Muscle of leg (tissue), 11 donors: ENCODE measurements around the gene SLC35A2. TPM values are rescaled to one million over a fixed set of nuclear protein-coding genes. Genes with fewer than 3 reads are reported as not detected.

Experiments
- DNase-seq: peaks from one replicate; pipeline ENCODE4 v3.0.0; 2013
- H3K27ac ChIP-seq: one replicate; pipeline ENCODE4 v1.5.1; 2013; ENCODE audit warnings: mild to moderate bottlenecking, low read length, control low read depth
- H3K27me3 ChIP-seq: one replicate; pipeline ENCODE4 v1.6.1; 2013; ENCODE audit warnings: low read length; ENCODE audit not compliant: control insufficient read depth, insufficient read depth
- H3K36me3 ChIP-seq: one replicate; pipeline ENCODE4 v1.6.1; 2013; ENCODE audit warnings: low read length; ENCODE audit not compliant: control insufficient read depth, insufficient read depth
- H3K4me1 ChIP-seq: one replicate; pipeline ENCODE4 v1.6.1; 2013; ENCODE audit warnings: low read length; ENCODE audit not compliant: control insufficient read depth, insufficient read depth
- H3K4me3 ChIP-seq: one replicate; pipeline ENCODE4 v1.5.1; 2013; ENCODE audit warnings: low read length, control low read depth
- H3K9me3 ChIP-seq: replicated peaks from 2 replicates; pipeline ENCODE4 v1.6.1; 2013; ENCODE audit warnings: low read depth, low read length; ENCODE audit not compliant: control insufficient read depth
- WGBS: methylation state at CpG from one replicate; pipeline ENCODE4 v1.1.5; 2013; ENCODE audit warnings: missing lambda C conversion rate; ENCODE audit not compliant: insufficient coverage; 5-methylcytosine and 5-hydroxymethylcytosine counted together
- polyA plus RNA-seq, 8 donors: library from polyadenylated mRNA; unstranded; fragments of 120-200 nt; gene quantifications; one replicate each; pipeline versions ENCODE4 v1.2.1 to v1.2.3, GENCODE V29; 2013; ENCODE audit warnings: inconsistent platforms in 1 of 8, low replicate concordance in 1 of 8; ENCODE audit not compliant: insufficient read length in 8 of 8, insufficient read depth in 1 of 8
- total RNA-seq: library from RNA; stranded (reverse); fragments of 120-200 nt; gene quantifications from one replicate; pipeline ENCODE4 v1.2.4, GENCODE V29; 2013

SLC35A2 gene
- total and polyA plus RNA-seq, 9 donors, result 7.7 to 22.1 (median 16.4) TPM

DNA sequence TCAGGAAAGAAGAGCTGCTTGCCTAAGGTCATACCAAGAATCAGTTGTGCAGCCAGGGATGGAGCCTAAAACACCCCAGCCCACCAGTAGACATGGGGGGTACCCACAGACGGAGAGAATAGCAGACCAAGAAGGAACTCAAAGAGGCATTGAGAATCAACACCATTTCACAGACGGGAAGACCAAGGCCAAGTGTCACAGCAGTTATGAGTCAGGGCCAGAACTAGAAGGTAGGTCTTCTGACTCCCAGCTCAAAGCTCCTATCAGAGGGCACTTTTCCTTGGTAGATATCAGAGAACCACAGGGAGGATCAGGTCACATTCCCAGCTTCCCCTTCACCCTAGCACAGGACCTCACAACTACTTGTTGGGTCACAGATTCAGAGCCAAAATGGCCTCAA, 31.4 kb upstream of the SLC35A2 start:
- H3K27ac ChIP-seq, result no peak overlapping the region
- WGBS, result 80% methylated on average over 2 of the region's 2 CpGs
- H3K36me3 ChIP-seq, result peaks cover 20% of the 10 kb centered on the region
- H3K4me1 ChIP-seq, result peaks cover 3% of the 10 kb centered on the region
- H3K27me3 ChIP-seq, result no peaks in the 10 kb centered on the region
- no peaks in the 10 kb centered on the region for H3K9me3 ChIP-seq
- no peak for DNase-seq
- no peak overlapping the region for H3K4me3 ChIP-seq

DNA sequence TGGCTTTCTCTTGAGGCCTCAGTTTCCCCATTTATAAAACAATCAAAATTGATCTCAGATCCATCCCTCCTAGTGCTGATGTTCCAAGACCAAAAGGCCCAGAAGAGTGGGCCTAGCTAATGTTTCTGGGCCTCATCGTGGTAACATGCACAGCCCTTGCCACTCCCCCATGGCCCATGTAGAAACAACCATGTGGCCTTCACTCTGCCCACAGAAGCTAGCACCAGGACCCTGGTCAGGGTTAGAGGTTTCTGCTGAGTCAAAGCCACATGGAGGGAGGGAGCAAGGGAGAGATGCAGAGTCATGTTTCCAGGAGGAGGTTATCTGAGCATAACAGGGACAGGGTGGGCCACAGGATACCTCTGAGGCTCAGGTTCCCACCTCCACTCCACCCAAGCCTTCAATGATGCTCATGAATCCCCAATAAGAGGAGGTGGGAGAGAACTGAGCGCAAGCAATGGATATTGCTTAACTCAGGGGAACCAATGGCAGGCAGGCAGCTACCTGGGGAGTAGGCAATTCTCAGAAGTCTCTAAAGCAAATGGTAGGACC, 29.0 kb upstream of the SLC35A2 start:
- no peak for DNase-seq
- WGBS, result no CpG with 5 or more reads among the region's 2 CpGs
- Histone ChIP-seq H3K4me1 (peaks cover 3% of the 10 kb centered on the region), H3K27ac (no peak overlapping the region), H3K27me3 (no peaks in the 10 kb centered on the region), H3K9me3 (no peaks in the 10 kb centered on the region), H3K36me3 (peaks cover 24% of the 10 kb centered on the region), H3K4me3 (no peak overlapping the region)

DNA sequence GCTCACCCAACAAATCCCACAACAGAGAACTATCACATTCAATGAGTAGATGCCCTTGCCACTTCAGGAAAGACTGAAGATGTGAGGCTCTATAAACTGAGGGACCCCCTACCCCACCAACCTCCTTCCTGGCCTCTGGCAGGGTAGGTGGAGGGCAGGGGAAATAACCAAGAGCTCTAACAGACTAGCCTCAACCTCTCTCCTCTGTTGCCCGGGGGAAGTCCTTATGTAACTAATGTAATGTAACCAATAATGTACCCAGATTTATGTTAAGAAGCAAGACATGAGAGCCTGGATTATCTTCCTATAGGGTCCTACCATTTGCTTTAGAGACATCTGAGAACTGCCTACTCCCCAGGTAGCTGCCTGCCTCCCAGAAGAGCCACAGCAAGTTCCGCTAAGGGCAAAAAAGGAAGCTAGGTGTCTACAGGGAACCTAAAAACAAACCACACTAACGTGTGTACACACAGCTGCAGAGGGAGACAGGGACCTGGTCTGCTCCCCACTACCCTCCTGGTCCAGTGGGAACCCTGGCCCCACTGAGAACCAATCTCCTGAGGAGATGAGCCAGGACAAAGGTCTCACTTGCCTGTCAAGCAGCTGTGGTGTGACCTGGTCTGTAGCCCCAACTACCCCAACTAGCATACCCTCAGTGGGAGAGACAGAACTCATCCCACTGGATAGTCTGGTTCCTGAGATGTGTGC, 28.2 kb upstream of the SLC35A2 start:
- no peak for DNase-seq
- Histone ChIP-seq H3K27me3 (no peaks in the 10 kb centered on the region), H3K4me1 (peaks cover 3% of the 10 kb centered on the region), H3K36me3 (peaks cover 30% of the 10 kb centered on the region), H3K4me3 (no peak overlapping the region), H3K9me3 (no peaks in the 10 kb centered on the region), H3K27ac (no peak overlapping the region)
- WGBS, result 100% methylated on average over 1 of the region's 3 CpGs

DNA sequence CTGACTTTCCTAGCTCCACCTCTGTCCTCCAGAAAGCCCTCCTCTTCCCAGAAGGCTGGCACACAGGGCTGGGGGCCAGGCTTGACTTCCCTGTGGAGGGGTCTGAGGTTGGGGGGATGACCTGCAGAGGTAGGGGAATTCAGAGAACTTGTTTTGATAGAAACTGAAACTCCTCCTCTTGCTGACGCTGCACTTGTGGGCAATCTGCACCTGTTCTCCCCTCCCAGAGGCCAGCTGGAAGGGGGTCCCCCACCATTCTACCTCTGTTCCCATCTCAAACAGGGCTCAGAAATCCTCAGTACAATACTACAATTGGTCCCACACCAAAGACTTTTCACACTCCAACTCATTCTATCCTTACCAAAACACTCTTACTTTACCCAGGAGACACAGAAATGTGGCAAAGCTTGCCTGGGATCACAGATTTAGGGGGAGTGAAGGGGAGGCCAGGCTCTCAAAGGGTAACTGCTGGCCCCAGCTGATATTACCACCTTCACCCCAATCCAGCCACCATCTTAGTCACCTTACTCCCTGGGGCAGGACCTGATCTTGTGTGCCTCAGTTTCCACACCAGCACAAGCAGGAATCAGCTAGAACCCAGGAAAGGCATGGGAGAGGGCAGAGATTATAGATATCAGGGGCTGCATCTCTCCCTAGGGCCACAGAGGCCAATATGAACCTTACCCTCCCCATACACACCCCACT, 27.4 kb upstream of the SLC35A2 start:
- Histone ChIP-seq H3K36me3 (peaks cover 34% of the 10 kb centered on the region), H3K9me3 (no peaks in the 10 kb centered on the region), H3K4me1 (peaks cover 3% of the 10 kb centered on the region), H3K27ac (peak overlapping the region; percentile 25), H3K4me3 (no peak overlapping the region), H3K27me3 (no peaks in the 10 kb centered on the region)
- no CpG with 5 or more reads among the region's 1 CpG for WGBS
- no peak for DNase-seq

DNA sequence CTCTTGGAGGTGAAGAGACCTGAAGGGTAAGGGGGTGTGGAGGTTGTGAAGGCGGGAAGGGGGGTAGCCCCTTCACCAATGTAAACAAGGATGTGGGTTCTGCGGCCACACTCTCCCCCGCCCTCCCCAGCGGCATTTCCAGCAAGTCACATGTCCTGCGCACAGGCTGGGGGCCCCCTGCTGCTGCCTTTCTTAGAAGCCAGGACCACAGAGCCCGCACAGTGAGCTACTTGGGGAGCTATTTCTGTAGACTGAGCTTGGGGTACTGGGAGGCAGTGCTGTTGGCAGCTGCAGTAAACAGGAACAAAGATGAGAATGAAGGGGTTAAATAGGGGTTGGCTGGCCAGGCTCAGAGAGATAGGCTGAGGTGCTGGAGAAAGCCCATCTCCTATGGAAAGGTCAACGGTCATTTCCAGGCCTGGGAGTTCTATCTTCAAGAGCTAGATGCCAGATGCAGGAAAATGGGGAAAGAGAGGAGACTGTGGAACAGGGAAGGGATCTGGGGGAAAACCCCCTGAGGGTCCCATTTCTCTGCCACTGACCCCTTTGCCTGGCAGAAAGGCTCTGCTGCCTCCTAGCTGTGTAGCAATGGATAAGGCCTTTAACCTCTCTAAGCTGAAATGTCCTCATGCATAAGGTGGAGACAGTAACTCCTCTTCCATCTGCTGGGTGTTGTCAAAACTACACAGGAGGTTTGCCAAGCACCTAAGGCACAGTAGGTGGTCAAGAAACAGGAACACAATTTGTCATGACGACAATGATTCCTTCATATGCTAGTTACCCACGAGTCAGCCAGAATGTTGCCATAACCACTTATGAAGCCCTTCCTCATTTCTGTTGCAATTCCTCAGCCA, 25.8 kb upstream of the SLC35A2 start:
- peak; percentile 45 for DNase-seq
- Histone ChIP-seq H3K36me3 (peaks cover 29% of the 10 kb centered on the region), H3K27me3 (no peaks in the 10 kb centered on the region), H3K27ac (peak overlapping the region; percentile 62), H3K4me1 (peaks cover 3% of the 10 kb centered on the region), H3K9me3 (no peaks in the 10 kb centered on the region), H3K4me3 (no peak overlapping the region)
- WGBS, result 40% methylated on average over 8 of the region's 9 CpGs

DNA sequence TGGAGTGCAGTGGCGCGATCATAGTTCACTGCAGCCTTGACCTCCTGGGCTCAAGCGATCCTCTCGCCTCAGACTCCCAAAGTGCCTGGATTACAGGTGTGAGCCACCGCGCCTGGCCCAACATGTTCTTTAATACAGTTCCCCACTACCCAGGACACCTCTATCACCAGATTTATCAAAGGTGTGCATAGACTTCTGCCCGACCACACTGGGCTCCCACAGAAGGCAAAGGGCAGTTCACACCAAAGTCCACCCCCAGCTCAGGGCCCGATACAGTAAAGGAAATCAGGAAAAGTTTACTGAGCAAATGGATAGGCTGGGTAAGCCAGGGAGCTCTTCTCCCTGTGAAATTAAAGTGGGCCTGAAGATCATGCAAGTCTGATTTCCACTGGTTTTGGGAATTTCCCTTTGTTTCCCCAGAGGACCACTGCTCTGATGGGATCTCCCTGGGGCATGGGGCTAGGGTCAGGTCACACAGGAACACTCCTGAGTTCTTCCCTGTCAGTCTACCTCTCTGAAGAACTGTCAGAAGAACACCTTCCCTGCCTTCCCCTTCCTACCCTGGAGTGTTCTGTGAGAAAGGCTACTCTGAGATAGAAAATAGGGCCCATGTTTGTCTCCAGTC, 25.1 kb upstream of the SLC35A2 start:
- Histone ChIP-seq H3K36me3 (peaks cover 29% of the 10 kb centered on the region), H3K4me3 (no peak overlapping the region), H3K4me1 (peaks cover 3% of the 10 kb centered on the region), H3K9me3 (no peaks in the 10 kb centered on the region), H3K27ac (no peak overlapping the region), H3K27me3 (no peaks in the 10 kb centered on the region)
- no peak for DNase-seq
- 89% methylated on average over 6 of the region's 8 CpGs for WGBS

DNA sequence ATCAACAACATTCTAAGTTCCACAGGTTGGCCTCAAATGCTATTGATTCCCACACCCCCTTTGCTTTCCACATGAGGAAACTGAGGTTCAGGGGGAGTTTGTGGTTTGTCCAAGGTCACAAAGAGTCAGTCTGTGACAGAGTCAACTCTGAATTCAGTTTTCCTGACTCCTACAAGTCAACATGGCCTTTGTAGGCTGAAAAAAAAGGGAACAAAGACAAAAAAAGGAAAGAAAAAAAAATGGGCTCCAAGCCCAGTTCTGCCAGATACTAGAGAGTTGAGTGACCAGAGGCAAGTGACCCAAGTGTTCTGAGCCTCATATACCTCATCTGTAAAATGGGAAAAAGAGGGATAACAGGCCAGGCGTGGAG, 23.8 kb upstream of the SLC35A2 start:
- no peak overlapping the region for H3K27ac ChIP-seq
- no CpG with 5 or more reads among the region's 1 CpG for WGBS
- H3K36me3 ChIP-seq, result peaks cover 23% of the 10 kb centered on the region

DNA sequence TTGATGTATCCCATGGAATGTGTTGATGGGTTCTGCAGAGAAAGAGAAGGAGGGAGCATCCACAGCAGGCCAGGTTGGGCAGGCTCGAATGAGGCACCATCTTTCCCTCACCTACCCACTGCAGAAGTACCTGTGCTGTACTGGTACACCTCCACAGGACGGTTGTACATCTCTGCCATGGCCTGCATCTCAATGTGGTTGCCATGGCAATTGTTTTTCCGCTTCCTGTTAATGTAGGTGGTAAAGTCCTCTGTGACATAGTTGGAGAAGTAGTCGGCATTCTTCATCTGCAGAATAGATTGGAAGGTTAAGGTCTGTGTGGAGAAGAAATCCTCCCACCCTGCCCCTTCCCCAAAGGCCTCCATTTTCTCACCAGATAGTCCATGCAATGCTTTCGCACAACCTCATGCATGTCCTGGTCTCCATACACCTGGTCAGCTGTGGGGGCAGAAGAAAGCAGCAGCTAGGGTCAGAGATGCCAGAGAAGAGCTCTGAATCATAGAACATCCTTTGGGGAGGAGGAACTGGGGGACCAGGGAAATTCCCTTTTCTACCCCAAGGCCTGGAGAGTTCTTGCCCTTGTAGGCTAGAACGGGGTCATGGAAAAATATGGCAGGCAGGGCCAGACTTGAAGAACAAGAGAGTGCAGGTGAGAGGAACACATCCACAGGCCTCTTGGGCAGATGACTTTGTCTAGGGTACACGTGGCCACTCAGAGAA, 23.3 kb upstream of the SLC35A2 start:
- Histone ChIP-seq H3K4me1 (peaks cover 3% of the 10 kb centered on the region), H3K4me3 (no peak overlapping the region), H3K36me3 (peaks cover 18% of the 10 kb centered on the region), H3K27ac (no peak overlapping the region), H3K27me3 (no peaks in the 10 kb centered on the region), H3K9me3 (no peaks in the 10 kb centered on the region)
- no peak for DNase-seq
- no CpG with 5 or more reads among the region's 7 CpGs for WGBS

More for the DNA sequence above, 23.8 kb upstream of the SLC35A2 start:
- no peak for DNase-seq
- Histone ChIP-seq H3K27me3 (no peaks in the 10 kb centered on the region), H3K4me3 (no peak overlapping the region), H3K4me1 (peaks cover 3% of the 10 kb centered on the region), H3K9me3 (no peaks in the 10 kb centered on the region)

DNA sequence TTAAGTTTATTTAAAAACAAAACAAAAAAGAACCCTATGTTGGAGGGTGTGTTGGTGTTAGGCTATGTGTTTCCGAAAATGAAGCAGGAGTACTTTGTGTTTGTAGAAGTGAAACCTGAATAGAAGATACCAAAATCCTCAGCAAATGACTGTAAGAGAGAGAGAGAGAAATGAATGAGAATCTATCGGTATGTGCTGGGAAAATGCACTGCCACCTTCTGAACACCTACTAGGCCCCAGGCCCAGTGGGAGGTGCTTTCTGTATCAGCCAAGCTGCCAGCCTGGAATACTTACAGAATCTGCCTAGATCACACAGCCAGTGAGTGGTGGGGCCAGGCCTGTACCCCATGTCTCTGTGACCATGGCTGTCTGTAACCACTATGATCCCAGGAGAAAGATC, 22.3 kb upstream of the SLC35A2 start:
- Histone ChIP-seq H3K9me3 (no peaks in the 10 kb centered on the region), H3K27me3 (no peaks in the 10 kb centered on the region), H3K36me3 (peaks cover 18% of the 10 kb centered on the region), H3K4me3 (no peak overlapping the region), H3K4me1 (peaks cover 1% of the 10 kb centered on the region), H3K27ac (no peak overlapping the region)
- DNase-seq, result no peak
- WGBS, result no CpG with 5 or more reads among the region's 2 CpGs
